ENCODE data around the gene POLR2E.

- TF ChIP-seq, protein P1, sequence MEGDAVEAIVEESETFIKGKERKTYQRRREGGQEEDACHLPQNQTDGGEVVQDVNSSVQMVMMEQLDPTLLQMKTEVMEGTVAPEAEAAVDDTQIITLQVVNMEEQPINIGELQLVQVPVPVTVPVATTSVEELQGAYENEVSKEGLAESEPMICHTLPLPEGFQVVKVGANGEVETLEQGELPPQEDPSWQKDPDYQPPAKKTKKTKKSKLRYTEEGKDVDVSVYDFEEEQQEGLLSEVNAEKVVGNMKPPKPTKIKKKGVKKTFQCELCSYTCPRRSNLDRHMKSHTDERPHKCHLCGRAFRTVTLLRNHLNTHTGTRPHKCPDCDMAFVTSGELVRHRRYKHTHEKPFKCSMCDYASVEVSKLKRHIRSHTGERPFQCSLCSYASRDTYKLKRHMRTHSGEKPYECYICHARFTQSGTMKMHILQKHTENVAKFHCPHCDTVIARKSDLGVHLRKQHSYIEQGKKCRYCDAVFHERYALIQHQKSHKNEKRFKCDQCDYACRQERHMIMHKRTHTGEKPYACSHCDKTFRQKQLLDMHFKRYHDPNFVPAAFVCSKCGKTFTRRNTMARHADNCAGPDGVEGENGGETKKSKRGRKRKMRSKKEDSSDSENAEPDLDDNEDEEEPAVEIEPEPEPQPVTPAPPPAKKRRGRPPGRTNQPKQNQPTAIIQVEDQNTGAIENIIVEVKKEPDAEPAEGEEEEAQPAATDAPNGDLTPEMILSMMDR (IDR thresholded peaks at IDR 0.05): no peak
- no peak for TF ChIP-seq POLR2A (IDR thresholded peaks at IDR 0.05)
These were observed 13.9 kb upstream of the POLR2E start for GRCh38 chr19:1109032-1109551.

All from body of pancreas (tissue), 4 donors.